HG03460 (cell line): ENCODE data around the gene VAMP5.
"Not testable (repeated sequence)": the region's sequence is repeated elsewhere in the genome, so short reads cannot be mapped to it uniquely, and the experiment has no call there.

Source experiments
- ATAC-seq: cut with Tn5 transposase; IDR thresholded peaks from one replicate; pipeline ENCODE4 v1.9.1; 2021; ENCODE audit not compliant: unreplicated experiment

VAMP5 gene

GRCh38 chr2:85549826-85550225 lies 34.4 kb upstream of the VAMP5 start:
- ATAC-seq, result no peak

GRCh38 chr2:85550486-85550885 lies 33.7 kb upstream of the VAMP5 start:
- no peak for ATAC-seq

- ATAC-seq, result peak; percentile 66
These were observed 32.2 kb upstream of the VAMP5 start for GRCh38 chr2:85551698-85552678.

GRCh38 chr2:85553184-85553583 lies 31.0 kb upstream of the VAMP5 start:
- no peak for ATAC-seq

GRCh38 chr2:85554980-85555612 lies 29.1 kb upstream of the VAMP5 start:
- ATAC-seq, result no peak

GRCh38 chr2:85557130-85557529 lies 27.1 kb upstream of the VAMP5 start:
- ATAC-seq, result no peak

GRCh38 chr2:85558160-85558559 lies 26.1 kb upstream of the VAMP5 start:
- ATAC-seq, result no peak

GRCh38 chr2:85560403-85560726 lies 23.9 kb upstream of the VAMP5 start:
- ATAC-seq, result not testable (repeated sequence)

- ATAC-seq, result peak; percentile 18
These were observed 23.4 kb upstream of the VAMP5 start for GRCh38 chr2:85560812-85561279.

- peak; percentile 90 for ATAC-seq
These were observed 22.7 kb upstream of the VAMP5 start, which contains the start of gene GGCX for GRCh38 chr2:85561280-85562212. Gene GGCX, minus strand, starts transcription at chr2:85561493. Its CDS starts 65 bp downstream, at chr2:85561428.

- ATAC-seq, result no peak
These were observed 20.1 kb upstream of the VAMP5 start for GRCh38 chr2:85564144-85564563.

- ATAC-seq, result no peak
These were observed 18.0 kb upstream of the VAMP5 start for GRCh38 chr2:85566265-85566664.

GRCh38 chr2:85575739-85576138 lies 8.5 kb upstream of the VAMP5 start:
- no peak for ATAC-seq

GRCh38 chr2:85577063-85577385 lies 7.2 kb upstream of the VAMP5 start:
- ATAC-seq, result no peak

GRCh38 chr2:85577386-85578242 lies 6.6 kb upstream of the VAMP5 start, which contains the start of gene VAMP8:
Gene VAMP8, plus strand, starts transcription at chr2:85577586. Its CDS starts 61 bp downstream, at chr2:85577647.
- ATAC-seq, result peak; percentile 70

- peak; percentile 37 for ATAC-seq
These were observed 5.7 kb upstream of the VAMP5 start for GRCh38 chr2:85578243-85579180.

- ATAC-seq, result no peak
These were observed 4.8 kb upstream of the VAMP5 start for GRCh38 chr2:85579266-85579935.

- ATAC-seq, result no peak
These were observed 4.0 kb upstream of the VAMP5 start for GRCh38 chr2:85580206-85580605.
